GM18517 (cell line): ENCODE data around the gene HSD17B8.

ENCODE experiments used
- ATAC-seq: cut with Tn5 transposase; IDR thresholded peaks from one replicate; pipeline ENCODE4 v1.9.1; 2021; ENCODE audit warnings: mild to moderate bottlenecking, moderate library complexity; ENCODE audit not compliant: unreplicated experiment

The HSD17B8 gene

DNA sequence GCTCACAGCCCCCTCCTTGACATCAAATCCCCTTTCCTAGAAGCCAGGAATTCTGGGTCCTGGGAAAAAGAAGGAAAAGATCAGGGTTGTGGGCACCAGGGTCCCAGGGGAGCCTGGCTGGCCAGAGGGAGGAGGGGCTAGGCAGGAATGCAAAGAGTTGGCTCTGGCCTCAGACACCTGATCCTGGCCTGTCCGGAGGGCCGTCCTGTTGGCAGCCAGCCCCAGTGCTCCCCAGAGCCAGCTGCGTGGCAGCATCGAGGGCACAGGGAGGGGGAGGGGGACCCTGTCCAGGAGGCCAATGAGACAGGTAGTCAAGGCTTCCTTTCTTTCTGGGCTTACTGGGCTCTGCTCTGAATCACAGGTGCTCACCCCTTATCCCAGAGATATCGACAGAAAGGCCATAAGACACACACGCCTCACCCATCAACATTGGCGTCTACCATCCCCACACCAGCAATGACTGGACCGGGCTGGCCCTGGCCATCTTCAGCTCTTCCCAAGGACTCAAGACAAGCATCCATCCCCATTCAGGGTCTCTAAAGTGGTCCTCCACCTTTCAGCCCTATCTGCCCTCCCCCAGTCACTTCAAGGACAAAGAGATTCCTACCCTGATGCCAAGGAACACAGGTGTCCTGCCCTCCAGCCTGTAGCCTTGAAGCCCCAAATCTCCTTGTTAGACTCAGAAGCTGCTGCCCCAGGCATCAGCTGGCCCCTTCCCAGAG lies 12.9 kb upstream of the HSD17B8 start:
- ATAC-seq, result no peak

DNA sequence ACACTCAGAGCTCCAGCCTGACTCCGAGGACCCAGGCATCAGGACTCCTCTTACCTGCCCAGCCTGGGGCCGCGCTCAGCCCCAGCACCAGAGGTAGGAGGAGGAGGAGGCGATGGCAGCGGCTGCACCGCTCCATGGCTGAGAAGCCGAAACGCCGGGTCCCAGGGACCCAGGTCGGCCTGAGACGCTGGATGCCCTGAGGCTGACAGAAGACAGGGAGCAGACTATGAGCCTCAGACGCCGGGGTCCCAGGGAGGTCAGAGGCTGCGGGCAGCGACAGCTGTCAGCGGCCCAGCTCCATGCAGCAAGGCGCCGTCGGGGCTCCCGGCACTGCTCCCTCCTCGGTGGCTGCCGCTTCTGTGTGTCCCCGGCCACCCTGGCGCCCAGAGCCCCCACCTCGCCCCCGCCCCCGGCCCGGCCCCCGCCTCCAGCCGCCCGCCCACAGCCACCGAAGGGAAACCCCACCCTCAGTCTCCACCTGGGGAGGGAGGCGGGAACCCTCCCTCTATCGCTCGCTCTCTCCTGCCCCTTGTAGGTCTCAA lies 12.3 kb upstream of the HSD17B8 start, which contains the start of gene COL11A2:
Gene COL11A2 (minus strand): TSS at position 363 of the 542 bp plus-strand sequence. CDS start 227 bp downstream, at position 136.
- no peak for ATAC-seq

GRCh38 chr6:33192671-33193602 lies 11.5 kb upstream of the HSD17B8 start:
- no peak for ATAC-seq

DNA sequence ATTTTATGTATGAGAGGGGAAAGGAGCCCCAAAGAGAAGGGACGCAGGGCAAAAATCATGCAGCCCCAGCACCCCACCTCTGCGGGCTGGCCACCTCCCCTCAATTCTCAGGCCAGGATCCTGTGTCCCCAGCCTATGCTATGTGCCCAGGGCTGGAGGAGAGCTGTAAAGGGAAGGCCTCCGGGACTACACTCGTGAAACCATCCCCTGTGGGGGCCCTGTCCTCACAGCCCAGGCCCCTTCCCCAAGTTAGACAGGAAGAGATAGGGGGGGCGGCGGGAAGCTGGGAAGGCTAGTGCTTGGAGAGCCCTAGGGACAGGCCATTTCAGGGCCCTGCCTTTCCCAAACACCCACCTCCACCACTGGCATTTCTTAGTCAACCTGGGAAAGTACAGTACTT lies 10.8 kb upstream of the HSD17B8 start:
- no peak for ATAC-seq

GRCh38 chr6:33194431-33194979 lies 9.9 kb upstream of the HSD17B8 start:
- ATAC-seq, result no peak

- no peak for ATAC-seq
Observed at GRCh38 chr6:33195304-33196165, 8.9 kb upstream of the HSD17B8 start.

- no peak for ATAC-seq
Observed at GRCh38 chr6:33197431-33198048, 6.9 kb upstream of the HSD17B8 start.

DNA sequence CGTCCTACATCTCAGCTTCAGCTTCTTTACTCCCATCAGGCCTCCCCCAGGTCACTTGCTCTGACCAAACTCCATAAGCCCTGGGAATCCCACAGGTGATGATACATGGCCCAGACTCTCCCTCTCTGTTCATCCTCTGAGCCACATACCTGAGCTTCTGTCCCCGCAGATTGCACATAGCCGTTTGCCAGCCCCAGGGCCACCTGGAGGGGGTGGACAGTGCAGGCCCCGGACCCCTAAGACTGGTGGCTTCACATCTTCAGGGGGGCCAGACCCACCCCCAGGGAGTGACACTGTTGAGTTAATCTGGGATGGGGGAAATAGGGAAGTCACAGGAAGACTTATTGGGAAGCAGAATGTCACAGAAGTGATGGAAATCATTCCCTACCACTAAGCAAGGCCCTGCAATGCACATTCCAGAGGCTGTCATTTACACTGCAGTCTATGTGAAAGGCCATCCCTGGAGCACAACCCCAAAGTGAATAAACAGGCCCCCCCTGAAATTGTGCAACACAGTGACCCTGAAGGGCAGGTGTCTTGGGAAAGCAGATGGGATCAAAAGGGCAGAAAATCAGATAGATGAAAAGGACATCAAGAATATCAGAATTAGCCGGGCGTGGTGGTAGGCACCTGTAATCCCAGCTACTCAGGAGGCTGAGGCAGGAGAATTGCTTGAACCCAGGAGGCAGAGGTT lies 6.1 kb upstream of the HSD17B8 start:
- no peak for ATAC-seq

DNA sequence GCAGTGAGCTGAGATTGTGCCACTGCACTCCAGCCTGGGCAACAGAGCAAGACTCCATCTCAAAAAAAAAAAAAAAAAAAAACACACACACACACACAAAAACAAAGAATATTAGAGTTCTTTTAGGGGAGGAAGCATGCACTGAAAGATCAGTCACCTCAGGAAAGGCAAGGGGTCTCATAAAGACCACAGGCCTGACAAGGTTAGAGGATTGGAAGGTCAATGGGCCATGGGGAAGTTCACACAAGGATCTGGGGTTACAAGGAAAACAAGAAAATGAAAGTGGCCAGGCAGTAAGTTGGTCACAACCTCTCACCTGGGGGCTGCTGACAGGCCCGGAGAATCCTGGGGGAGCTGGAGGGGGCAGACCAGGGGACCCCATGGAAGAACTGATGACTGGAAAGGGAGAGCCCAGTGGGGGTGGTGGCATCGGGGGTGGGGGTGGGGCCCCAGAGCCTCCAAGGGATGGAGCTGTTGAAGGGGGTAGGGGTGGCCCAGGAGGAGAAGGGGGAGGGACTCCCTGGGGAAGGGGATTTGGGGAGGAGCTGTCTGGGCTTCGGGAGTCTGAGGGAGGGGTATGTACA lies 5.5 kb upstream of the HSD17B8 start:
- ATAC-seq, result no peak

GRCh38 chr6:33199687-33200218 lies 4.7 kb upstream of the HSD17B8 start:
- peak; percentile 8 for ATAC-seq

DNA sequence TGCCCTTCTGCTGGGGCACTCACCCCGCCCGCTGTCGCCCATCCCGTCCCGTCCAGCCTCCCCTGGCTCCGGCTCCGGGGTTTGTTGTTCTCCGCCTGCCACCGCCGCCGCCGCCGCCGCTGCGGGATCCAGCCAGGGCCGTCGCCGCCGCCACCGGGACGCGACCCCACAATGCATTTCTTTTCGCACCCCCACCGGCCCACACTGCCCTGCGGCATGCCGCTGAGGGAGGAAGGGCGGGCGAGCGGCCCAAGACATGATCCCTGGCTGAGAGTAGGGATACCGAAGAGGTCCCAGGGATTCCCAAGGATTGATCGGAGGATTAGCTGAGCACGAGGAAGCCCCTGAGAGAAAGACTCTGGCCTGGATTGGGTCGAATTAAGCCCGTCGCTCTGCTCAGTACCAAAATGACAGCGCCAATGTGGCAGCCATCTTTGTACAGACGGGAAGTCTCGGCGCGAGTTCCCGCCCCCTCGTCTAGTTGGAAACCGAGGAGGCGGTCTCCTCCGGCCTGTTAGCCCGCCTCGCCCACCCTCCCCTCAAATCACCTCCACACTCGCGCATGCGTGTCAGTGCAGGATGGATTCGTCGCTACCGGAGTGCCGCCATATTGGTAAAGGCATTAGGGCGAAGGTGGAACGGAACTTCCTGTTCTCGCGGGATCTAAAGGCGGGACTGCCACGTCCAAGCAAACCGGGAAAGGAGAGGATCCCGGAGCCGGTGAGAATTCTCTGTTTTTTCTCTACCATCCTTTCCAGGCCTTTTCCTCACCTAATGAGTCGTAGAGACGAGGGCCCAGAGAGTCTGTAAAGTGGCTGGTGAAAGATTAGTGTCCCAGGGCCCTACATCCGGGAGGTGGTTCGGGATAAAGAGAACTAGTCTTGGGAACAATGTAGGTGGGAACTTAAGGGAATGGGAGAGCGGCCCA lies 4.0 kb upstream of the HSD17B8 start, which contains the start of the genes RXRB and SLC39A7:
Gene RXRB (minus strand): TSS at position 447 of the 928 bp plus-strand sequence. CDS start 189 bp downstream, at position 258.
Gene SLC39A7 (plus strand): TSS at position 649 of the 928 bp plus-strand sequence. CDS start 379 bp downstream, outside the sequence.
- ATAC-seq, result peak; percentile 55

DNA sequence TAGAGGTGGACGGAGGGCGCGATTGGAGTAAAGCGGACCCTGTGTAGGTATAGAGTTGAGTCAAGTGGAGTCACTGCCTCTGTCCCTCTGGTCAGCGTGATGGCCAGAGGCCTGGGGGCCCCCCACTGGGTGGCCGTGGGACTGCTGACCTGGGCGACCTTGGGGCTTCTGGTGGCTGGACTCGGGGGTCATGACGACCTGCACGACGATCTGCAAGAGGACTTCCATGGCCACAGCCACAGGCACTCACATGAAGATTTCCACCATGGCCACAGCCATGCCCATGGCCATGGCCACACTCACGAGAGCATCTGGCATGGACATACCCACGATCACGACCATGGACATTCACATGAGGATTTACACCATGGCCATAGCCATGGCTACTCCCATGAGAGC lies 3.3 kb upstream of the HSD17B8 start:
- ATAC-seq, result no peak

DNA sequence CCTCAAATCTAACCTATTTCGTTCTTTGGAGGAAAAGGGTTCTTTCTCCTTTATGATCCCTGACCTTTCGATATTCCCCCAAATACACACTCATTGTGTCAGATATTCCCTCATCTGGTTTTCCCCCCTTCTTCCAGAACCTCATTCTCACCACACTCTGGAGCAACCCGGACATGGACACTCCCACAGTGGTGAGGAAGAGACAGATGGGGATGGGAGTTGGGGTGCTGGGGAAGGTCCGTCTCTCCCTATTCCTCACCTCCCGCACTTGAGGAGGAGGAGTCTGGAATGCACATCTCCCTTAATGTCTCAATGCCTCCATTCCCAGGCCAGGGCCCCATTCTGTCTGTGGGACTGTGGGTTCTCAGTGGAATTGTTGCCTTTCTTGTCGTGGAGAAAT lies 2.5 kb upstream of the HSD17B8 start:
- ATAC-seq, result no peak

- ATAC-seq, result no peak
Observed at GRCh38 chr6:33202799-33203198, 1.7 kb upstream of the HSD17B8 start.

- no peak for ATAC-seq
Observed at GRCh38 chr6:33203443-33204164, 851 bp upstream of the HSD17B8 start.

DNA sequence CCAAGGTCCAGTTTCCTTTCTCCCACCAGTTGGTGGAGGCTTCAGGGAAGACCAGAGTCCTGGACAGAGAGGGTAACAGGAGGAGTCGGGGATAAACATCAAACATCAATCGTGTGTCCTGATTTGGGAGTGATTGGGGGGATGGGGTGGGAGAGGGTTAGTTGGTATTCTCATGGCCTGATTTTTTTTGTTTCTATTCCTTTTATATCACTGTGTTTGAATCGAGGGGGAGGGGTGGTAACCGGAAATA lies 365 bp upstream of the HSD17B8 start:
- ATAC-seq, result no peak
